ENCODE results near the gene UBE2G2.

The UBE2G2 gene

GRCh38 chr21:44735821-44736220, 65.8 kb downstream of the UBE2G2 start:
- in situ Hi-C loops (cut with MboI; ENCODE audit: low sequenced_read_pairs) = no loop called here

GRCh38 chr21:44734841-44735240, 66.8 kb downstream of the UBE2G2 start:
- in situ Hi-C loops (cut with MboI; ENCODE audit: low sequenced_read_pairs) = no loop called here

- in situ Hi-C loops (cut with MboI; ENCODE audit: low sequenced_read_pairs) = no loop called here
Measured at GRCh38 chr21:44734026-44734745, 67.4 kb downstream of the UBE2G2 start.

GRCh38 chr21:44732956-44733355, 68.7 kb downstream of the UBE2G2 start:
- in situ Hi-C loops (cut with MboI; ENCODE audit: low sequenced_read_pairs) = no loop called here

GRCh38 chr21:44732263-44732662, 69.4 kb downstream of the UBE2G2 start:
- in situ Hi-C loops (cut with MboI; ENCODE audit: low sequenced_read_pairs) = no loop called here

GRCh38 chr21:44730951-44731579, 70.6 kb downstream of the UBE2G2 start:
- in situ Hi-C loops (cut with MboI; ENCODE audit: low sequenced_read_pairs) = no loop called here

GRCh38 chr21:44730028-44730395, 71.6 kb downstream of the UBE2G2 start:
- in situ Hi-C loops (cut with MboI; ENCODE audit: low sequenced_read_pairs) = no loop called here

- in situ Hi-C loops (cut with MboI; ENCODE audit: low sequenced_read_pairs) = no loop called here
Measured at GRCh38 chr21:44729336-44730027, 72.1 kb downstream of the UBE2G2 start.

- in situ Hi-C loops (cut with MboI; ENCODE audit: low sequenced_read_pairs) = no loop called here
Measured at GRCh38 chr21:44728716-44729115, 72.9 kb downstream of the UBE2G2 start.

GRCh38 chr21:44727757-44728156, 73.9 kb downstream of the UBE2G2 start:
- in situ Hi-C loops (cut with MboI; ENCODE audit: low sequenced_read_pairs) = no loop called here

- in situ Hi-C loops (cut with MboI; ENCODE audit: low sequenced_read_pairs) = no loop called here
Measured at GRCh38 chr21:44727321-44727720, 74.3 kb downstream of the UBE2G2 start.

GRCh38 chr21:44726826-44727225, 74.8 kb downstream of the UBE2G2 start:
- in situ Hi-C loops (cut with MboI; ENCODE audit: low sequenced_read_pairs) = no loop called here

- in situ Hi-C loops (cut with MboI; ENCODE audit: low sequenced_read_pairs) = no loop called here
Measured at GRCh38 chr21:44724926-44725325, 76.7 kb downstream of the UBE2G2 start.

GRCh38 chr21:44724196-44724595, 77.4 kb downstream of the UBE2G2 start:
- in situ Hi-C loops (cut with MboI; ENCODE audit: low sequenced_read_pairs) = no loop called here

- in situ Hi-C loops (cut with MboI; ENCODE audit: low sequenced_read_pairs) = no loop called here
Measured at GRCh38 chr21:44723177-44724131, 78.2 kb downstream of the UBE2G2 start.

- in situ Hi-C loops (cut with MboI; ENCODE audit: low sequenced_read_pairs) = no loop called here
Measured at GRCh38 chr21:44722731-44723130, 78.9 kb downstream of the UBE2G2 start.

- in situ Hi-C loops (cut with MboI; ENCODE audit: low sequenced_read_pairs) = no loop called here
Measured at GRCh38 chr21:44720170-44720569, 81.5 kb downstream of the UBE2G2 start.

Measured in HL-60/S4 treated with retinoic acid at 250 ng/mL for 4 days and 3 days (cell line).